Choroid plexus epithelial cell (primary cell): ENCODE results near the gene PDK2.

ENCODE experiments used
- DNase-seq: peaks from one replicate; pipeline ENCODE4 v3.0.0-alpha.2; 2010; ENCODE audit warnings: low read depth
- H3K4me3 ChIP-seq: 2 replicates; pipeline ENCODE4 v1.5.1; 2011; ENCODE audit warnings: low read depth, mild to moderate bottlenecking, control low read depth, low read length, moderate library complexity
- CTCF ChIP-seq: conservative IDR thresholded peaks from 2 replicates; pipeline ENCODE4 v1.5.1; 2011; ENCODE audit warnings: low read depth, mild to moderate bottlenecking, control low read depth, inconsistent platforms, low read length, moderate library complexity

The PDK2 gene

GRCh38 chr17:50114849-50115357 is 19.8 kb downstream of the PDK2 start:
- TF ChIP-seq CTCF: peak; percentile 81
- H3K4me3 ChIP-seq: no peak overlapping the region
- DNase-seq: peak; percentile 87

DNA sequence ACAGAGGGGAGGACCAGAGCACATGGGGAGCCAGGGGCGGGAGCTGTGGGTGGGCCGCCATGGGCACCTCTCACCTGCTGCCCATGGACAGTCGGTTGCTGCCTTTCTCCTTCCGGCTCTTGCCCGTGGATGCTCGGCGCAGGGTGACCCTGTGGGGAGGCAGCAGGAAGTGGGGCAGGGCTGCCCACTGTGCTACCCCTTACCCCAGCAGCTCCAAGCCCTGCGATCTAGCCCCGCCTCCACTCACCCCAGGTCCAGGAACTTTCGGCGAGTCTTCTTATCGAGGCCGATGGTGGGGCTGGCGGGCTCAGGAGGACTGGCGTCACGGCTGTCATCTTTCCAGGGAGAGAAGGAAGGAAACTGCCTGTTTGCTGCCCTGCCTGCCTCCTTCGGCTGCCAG is 20.6 kb downstream of the PDK2 start:
- no peak overlapping the region for H3K4me3 ChIP-seq
- TF ChIP-seq CTCF: no peak
- DNase-seq: no peak

GRCh38 chr17:50117202-50118051 is 22.3 kb downstream of the PDK2 start:
- peak; percentile 43 for TF ChIP-seq CTCF
- DNase-seq: peak; percentile 56
- no peak overlapping the region for H3K4me3 ChIP-seq

GRCh38 chr17:50118076-50118827 is 23.1 kb downstream of the PDK2 start:
- no peak overlapping the region for H3K4me3 ChIP-seq
- no peak for DNase-seq
- no peak for TF ChIP-seq CTCF

DNA sequence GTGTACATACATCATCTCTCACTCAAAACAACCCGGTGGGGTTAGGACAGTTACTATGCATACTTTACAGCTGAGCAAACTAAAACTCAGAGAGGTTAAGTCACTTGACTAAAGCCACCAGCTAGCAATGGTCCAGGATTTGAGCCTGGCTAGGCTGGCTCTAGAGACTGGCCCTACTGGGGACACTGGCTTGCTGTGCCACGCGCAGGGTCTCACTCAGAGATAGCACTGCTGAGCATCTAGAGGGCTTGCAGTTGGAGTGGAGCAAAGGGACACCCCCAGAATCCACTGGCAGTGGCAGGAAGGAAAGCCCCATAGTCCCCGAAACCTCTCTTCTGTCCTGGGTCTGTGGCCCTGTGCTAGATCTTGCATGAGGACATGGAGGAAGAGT is 23.7 kb downstream of the PDK2 start:
- H3K4me3 ChIP-seq: no peak overlapping the region
- TF ChIP-seq CTCF: no peak
- DNase-seq: no peak

- DNase-seq: no peak
- TF ChIP-seq CTCF: no peak
- H3K4me3 ChIP-seq: no peak overlapping the region
Measured at GRCh38 chr17:50120475-50121253, 25.5 kb downstream of the PDK2 start.
